HG03442 (cell line): Measurements from ENCODE around the gene NR2E1.

ENCODE experiments used
- ATAC-seq: cut with Tn5 transposase; IDR thresholded peaks from one replicate; pipeline ENCODE4 v1.9.1; 2021; ENCODE audit warnings: mild to moderate bottlenecking, moderate library complexity; ENCODE audit not compliant: unreplicated experiment

The NR2E1 gene

DNA sequence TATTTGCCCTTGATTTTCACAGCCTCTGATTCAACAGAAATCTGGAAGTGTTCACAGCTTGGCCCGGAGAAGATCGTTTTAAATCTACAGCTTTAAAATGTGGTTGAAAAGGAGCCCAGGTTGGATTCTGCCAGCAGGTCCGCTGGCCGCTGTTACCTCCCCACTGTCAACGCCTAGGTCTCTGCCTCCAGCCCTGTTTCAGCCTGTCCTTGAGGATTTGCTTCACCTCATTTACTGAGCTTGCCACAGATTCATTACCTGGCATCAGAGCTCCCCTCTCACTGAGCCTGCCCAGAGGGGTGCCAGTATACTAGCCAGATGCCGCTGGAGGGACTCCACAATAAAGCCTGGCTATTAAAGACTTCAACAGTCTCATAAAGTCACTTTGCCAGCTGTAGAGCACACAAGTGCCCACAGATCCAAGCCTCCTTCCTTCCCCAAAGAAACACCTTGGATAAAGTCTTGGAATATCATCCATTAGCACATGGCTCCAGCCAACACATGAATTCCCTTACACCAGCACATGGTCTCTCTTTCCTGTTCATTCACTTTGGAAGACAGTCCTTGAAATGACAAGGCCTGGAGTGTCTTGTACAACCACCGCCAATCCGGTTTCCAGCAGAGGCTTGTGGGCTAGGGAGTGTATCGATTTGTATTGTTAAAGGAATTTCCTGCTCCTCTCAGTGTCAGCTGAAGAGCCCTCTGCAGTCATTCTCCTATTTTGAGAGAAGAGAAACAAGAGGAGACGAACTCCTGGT lies 9.5 kb upstream of the NR2E1 start:
- no peak for ATAC-seq

DNA sequence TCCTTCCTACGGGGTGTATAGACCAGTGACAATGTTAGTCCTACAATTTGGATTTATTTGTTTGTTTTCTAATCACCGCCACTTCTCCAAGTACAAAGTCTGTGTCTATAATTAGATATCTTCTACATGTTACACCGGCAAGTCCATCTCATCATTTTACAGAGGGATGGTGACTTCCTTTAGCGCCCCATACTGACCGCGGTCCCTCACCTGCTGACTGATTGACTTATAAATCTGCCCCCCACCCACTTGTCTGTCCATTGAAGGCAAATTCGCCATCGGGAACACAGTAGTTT lies 8.9 kb upstream of the NR2E1 start:
- no peak for ATAC-seq

GRCh38 chr6:108157234-108157980 lies 8.4 kb upstream of the NR2E1 start:
- no peak for ATAC-seq

DNA sequence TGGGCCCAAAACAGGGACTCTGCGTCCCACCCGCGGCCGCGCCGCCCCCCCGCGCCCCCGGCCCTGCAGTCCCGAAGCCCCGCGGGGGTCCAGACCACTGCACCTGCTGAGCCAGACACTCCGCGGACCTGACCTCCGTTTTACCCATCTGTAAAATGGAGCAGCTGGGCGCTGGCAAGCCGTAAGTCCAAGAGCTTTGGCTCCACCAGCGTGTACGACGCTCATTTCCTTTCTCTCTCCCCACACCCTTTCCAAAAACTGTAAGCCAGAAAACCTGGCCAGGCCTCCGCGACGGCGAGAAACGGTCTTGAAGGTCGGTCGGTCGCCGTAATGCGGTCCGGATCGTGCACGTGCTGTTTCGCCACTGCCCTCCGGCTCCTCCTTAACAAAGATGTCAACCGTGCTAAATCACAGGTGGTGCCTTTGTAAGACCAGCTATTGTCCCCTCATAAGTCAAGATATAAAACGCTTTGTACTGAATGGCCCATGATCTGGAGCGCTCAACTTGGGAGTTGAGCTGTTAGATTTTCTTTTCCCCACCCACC lies 7.8 kb upstream of the NR2E1 start:
- no peak for ATAC-seq

GRCh38 chr6:108159981-108160380 lies 5.8 kb upstream of the NR2E1 start:
- ATAC-seq = no peak

GRCh38 chr6:108161724-108162282 lies 4.0 kb upstream of the NR2E1 start:
- ATAC-seq = no peak

- ATAC-seq = no peak
Measured at GRCh38 chr6:108163267-108163643, 2.6 kb upstream of the NR2E1 start.

- no peak for ATAC-seq
Measured at GRCh38 chr6:108163644-108164542, 1.9 kb upstream of the NR2E1 start.

DNA sequence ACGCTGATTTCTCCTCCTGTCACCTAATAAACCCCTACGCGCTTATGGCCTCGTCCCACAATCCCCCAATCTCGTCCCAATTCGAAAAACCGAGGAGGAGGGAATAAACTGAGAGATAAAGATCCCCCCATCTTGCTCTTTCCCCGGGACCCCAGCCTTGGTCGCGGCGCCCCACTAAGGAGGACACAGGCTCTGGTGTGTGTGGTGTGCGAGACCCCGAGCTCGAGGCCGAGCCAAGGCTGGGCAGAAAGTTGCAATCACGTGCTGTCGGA lies 1.3 kb upstream of the NR2E1 start:
- ATAC-seq = no peak

- ATAC-seq = no peak
Measured at GRCh38 chr6:108164815-108165706, 761 bp upstream of the NR2E1 start.

DNA sequence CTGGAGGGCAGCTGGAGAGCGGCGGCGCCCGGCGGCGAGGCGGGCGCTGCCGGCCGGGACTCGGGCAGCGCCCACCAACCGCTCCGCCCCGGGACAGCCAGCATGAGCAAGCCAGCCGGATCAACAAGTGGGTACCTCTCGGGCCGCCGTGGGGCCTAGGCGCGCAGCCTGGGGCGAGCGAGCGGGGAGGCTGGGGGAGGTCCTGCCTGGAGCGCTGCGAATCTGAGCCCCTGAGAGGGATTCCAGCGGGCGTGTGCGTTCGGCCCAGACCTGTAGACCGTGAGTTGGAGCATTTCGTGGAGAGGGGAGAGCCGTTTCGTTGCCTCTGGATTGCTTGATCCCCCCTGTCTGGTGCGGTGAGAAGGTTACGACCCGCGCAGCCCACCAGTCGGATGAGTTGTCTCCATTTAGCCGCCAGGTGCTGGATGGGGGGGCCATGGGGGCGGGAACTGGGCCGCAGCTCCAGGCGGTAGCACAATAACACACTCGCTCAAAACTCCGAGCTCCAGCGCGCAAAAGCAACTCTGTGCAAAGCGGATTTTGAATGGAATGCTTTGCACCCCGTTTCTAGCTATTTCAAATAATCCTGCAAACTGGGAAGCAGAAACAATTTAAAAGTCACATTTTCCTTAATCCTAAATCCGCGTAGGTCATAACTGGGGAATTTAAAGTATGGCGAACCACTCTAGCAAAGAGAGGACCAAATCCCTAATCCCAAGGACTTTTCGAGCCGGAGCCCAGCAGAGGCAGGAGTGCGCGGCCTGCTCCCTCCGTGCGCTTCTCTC lies 1.0 kb downstream of the NR2E1 start:
- ATAC-seq = no peak

GRCh38 chr6:108167449-108168089 lies 1.7 kb downstream of the NR2E1 start:
- no peak for ATAC-seq

- ATAC-seq = no peak
Measured at GRCh38 chr6:108168090-108168463, 2.3 kb downstream of the NR2E1 start.

- ATAC-seq = no peak
Measured at GRCh38 chr6:108168501-108169463, 3.0 kb downstream of the NR2E1 start.

- ATAC-seq = no peak
Measured at GRCh38 chr6:108169464-108170331, 3.9 kb downstream of the NR2E1 start.

DNA sequence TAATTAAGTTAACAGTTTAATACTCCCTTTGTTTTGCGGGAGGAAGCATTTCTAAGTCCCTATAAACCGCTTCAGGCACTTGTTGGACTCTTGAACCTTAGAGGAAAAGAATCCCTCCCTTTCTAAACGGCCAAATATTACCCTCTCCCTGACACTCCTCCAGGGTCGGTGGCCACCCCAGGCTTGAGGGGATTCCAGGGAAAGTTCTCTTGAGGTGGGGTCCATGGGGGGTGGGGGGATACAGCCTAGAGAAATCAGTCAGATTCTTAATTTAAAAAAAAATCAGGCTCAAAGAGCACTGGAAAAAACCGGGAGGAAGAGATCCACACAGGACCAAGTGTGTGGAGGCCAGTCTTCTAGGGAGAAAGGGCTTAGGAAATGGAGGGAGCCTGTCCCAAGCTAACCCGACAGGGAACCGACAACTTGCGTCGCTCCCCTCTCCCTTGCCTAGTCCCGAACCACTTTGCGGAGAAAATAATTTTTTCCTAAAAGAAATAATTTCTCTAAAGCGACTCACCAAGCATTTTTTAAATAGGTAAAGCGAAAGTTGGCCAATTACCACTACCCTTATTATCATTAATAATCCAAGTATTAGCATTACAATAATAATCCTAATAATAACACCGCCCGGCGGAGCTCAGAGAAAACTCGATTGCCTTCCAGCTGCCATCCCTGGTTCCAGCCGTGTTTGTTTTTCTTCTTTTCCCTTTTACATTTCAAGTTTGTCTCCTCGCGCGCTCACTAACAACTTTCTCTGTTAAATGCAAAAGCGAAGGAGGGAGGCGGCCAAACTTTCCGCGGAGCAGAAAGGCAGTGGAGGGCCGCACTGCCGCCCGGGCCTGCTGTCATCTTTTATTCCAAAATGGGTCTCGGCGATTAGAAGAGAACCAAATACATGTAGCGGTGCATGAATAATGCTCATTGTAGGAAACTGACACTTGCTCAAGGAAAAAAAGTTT lies 4.8 kb downstream of the NR2E1 start:
- ATAC-seq = no peak
